OCI-LY3 (cell line): ENCODE results near the gene IGLL1.

Experiments used
- H2AFZ ChIP-seq: fragments of 200-600, 300-600 bp; shearing (Covaris generic); 2 replicates; pipeline ENCODE4 v1.6.0; 2014; ENCODE audit warnings: antibody characterized with exemption, low read depth, low read length
- H3K27ac ChIP-seq: fragments of 200-600, 300-600 bp; sonication (generic); 2 replicates; pipeline ENCODE4 v1.5.1; 2014; ENCODE audit warnings: mild to moderate bottlenecking, low read length, moderate library complexity, mixed read lengths
- H3K27me3 ChIP-seq: fragments of 200-600, 300-600 bp; sonication (generic); 2 replicates; pipeline ENCODE4 v1.6.1; 2014; ENCODE audit warnings: low read depth, low read length, mixed read lengths
- H3K36me3 ChIP-seq: fragments of 200-600, 300-600 bp; sonication (generic); replicated peaks from 2 replicates; pipeline ENCODE3; 2014; ENCODE audit warnings: low read depth, low read length, mixed read lengths
- H3K4me1 ChIP-seq: fragments of 300-600, 200-600 bp; sonication (generic); 2 replicates; pipeline ENCODE4 v1.6.1; 2014; ENCODE audit warnings: low read length, mixed read lengths
- H3K4me2 ChIP-seq: fragments of 200-600, 300-600 bp; sonication (generic); 2 replicates; pipeline ENCODE4 v1.6.1; 2014; ENCODE audit warnings: low read length, mixed read lengths
- H3K4me3 ChIP-seq: fragments of 300-600, 200-600 bp; sonication (generic); 2 replicates; pipeline ENCODE4 v1.5.1; 2014; ENCODE audit warnings: antibody characterized with exemption, mild to moderate bottlenecking, low read length, moderate library complexity
- H3K79me2 ChIP-seq: fragments of 300-600, 200-600 bp; shearing (Covaris generic); 2 replicates; pipeline ENCODE4 v1.6.1; 2014; ENCODE audit warnings: mild to moderate bottlenecking, low read length, mixed read lengths
- H3K9ac ChIP-seq: fragments of 300-600, 200-600 bp; shearing (Covaris generic); 2 replicates; pipeline ENCODE4 v1.6.0; 2014; ENCODE audit warnings: mild to moderate bottlenecking, low read length, moderate library complexity
- H3K9me3 ChIP-seq: fragments of 200-600, 300-600 bp; shearing (Covaris generic); 2 replicates; pipeline ENCODE4 v1.6.1; 2014; ENCODE audit warnings: low read length, mixed read lengths; ENCODE audit not compliant: insufficient read depth
- H4K20me1 ChIP-seq: fragments of 200-600, 300-600 bp; sonication (generic); 2 replicates; pipeline ENCODE4 v1.6.1; 2016; ENCODE audit warnings: low read length, mixed read lengths; ENCODE audit not compliant: insufficient read depth
- EZH2phosphoT487 ChIP-seq: fragments of 200-600 bp; shearing (Covaris generic); IDR thresholded peaks from 2 replicates; pipeline ENCODE4 v1.6.1; 2018; ENCODE audit warnings: antibody characterized with exemption, mixed run types, low read depth
- TF ChIP-seq, protein P1 (sequence below): fragments of 200-600, 300-600 bp; sonication (generic); IDR thresholded peaks from 2 replicates; pipeline ENCODE4 v1.5.1; 2014; ENCODE audit warnings: antibody characterized with exemption, low read length, low read depth

IGLL1 gene

DNA sequence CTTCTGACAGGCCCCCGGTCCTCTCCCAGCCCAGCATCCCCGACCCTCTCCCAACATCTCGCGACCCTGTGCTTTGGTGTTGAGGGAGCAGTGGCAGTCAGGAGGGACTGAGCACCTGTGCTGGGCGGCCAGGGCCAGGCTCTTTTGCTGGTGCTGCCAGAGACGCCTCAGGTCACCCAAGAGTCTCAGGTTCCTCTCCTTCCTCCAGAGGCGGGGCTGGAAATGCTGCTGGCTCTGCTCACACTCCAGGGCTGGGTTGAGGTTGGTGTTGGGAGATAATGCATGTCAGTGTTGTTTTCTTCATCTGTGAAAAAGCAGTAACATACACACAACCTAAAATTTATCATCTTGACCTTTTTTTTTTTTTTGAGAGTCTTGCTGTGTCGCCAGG, 1.2 kb upstream of the IGLL1 start:
- Histone ChIP-seq H3K27ac (no peak overlapping the region), H3K36me3 (no peaks in the 10 kb centered on the region), H3K27me3 (peaks cover 10% of the 10 kb centered on the region), H4K20me1 (no peaks in the 10 kb centered on the region), H3K4me3 (no peak overlapping the region), H3K4me2 (no peak overlapping the region), H3K9me3 (no peaks in the 10 kb centered on the region), H3K79me2 (no peaks in the 10 kb centered on the region), H3K4me1 (peaks cover 15% of the 10 kb centered on the region), H2AFZ (no peak overlapping the region), H3K9ac (no peak overlapping the region)
- no peak for TF ChIP-seq EZH2phosphoT487

DNA sequence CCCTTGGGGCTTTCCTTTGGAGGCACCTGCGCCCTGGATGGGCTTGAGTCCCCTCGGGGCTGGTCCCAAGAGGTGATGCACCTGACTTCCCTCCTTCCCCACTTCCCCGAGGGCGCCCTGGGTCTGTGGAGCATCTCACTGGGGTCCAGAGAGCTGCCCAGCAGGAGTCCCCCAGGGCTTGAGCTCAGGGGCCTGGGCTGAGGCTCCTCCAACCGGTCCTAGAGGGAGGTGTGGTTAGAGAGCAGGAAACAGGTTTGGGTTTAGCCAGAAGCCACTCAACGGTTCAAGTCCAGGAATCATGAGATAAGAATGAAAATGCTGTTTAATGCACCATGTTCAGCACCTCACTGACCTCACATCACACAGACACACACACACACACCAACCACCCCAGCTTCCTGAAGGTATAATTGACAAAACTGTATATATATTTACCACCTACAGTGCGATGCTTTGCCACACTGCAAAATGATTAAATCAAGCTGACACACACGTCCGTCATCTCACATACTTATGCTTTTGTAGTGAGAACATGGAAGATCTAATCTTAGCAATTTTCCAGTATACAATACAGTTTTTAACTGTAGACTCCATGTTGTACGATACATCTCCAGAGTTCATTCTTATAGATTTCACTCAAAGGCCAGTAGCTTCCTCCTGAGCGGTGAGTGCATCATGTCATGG, 628 bp upstream of the IGLL1 start:
- H3K27ac ChIP-seq = no peak overlapping the region
- H4K20me1 ChIP-seq = no peaks in the 10 kb centered on the region
- H3K79me2 ChIP-seq = no peaks in the 10 kb centered on the region
- H3K36me3 ChIP-seq = no peaks in the 10 kb centered on the region
- peaks cover 10% of the 10 kb centered on the region for H3K27me3 ChIP-seq
- TF ChIP-seq, protein P1, sequence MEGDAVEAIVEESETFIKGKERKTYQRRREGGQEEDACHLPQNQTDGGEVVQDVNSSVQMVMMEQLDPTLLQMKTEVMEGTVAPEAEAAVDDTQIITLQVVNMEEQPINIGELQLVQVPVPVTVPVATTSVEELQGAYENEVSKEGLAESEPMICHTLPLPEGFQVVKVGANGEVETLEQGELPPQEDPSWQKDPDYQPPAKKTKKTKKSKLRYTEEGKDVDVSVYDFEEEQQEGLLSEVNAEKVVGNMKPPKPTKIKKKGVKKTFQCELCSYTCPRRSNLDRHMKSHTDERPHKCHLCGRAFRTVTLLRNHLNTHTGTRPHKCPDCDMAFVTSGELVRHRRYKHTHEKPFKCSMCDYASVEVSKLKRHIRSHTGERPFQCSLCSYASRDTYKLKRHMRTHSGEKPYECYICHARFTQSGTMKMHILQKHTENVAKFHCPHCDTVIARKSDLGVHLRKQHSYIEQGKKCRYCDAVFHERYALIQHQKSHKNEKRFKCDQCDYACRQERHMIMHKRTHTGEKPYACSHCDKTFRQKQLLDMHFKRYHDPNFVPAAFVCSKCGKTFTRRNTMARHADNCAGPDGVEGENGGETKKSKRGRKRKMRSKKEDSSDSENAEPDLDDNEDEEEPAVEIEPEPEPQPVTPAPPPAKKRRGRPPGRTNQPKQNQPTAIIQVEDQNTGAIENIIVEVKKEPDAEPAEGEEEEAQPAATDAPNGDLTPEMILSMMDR = no peak
- no peak for TF ChIP-seq EZH2phosphoT487
- H3K4me1 ChIP-seq = peaks cover 15% of the 10 kb centered on the region
- no peak overlapping the region for H3K4me2 ChIP-seq
- H3K9ac ChIP-seq = no peak overlapping the region
- no peak overlapping the region for H2AFZ ChIP-seq
- H3K9me3 ChIP-seq = no peaks in the 10 kb centered on the region
- H3K4me3 ChIP-seq = no peak overlapping the region

DNA sequence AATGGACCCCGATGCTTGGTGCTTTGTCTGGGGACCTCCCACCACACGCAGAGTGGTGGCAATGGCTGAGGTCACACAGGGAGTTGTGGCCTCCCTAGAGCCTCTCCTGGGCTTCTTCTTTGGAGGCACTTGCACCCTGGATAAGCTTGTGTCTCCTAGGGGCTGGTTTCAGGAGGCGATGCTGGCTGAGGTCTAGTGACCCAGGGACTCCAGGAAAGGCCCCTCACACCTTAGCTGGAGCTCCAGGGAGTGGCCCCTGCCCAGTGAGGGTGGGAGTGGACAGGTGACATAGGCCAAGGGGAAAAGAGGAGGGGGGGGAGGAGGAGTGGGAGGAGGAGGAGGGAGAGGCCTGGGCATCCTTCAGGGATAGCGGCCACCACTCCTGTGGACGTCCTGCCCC, 810 bp downstream of the IGLL1 start:
- no peaks in the 10 kb centered on the region for H3K79me2 ChIP-seq
- H2AFZ ChIP-seq = no peak overlapping the region
- TF ChIP-seq, protein P1 = no peak
- no peak for TF ChIP-seq EZH2phosphoT487
- H4K20me1 ChIP-seq = no peaks in the 10 kb centered on the region
- no peaks in the 10 kb centered on the region for H3K9me3 ChIP-seq
- no peaks in the 10 kb centered on the region; the same call in none of the 2 replicates for H3K27me3 ChIP-seq
- H3K4me2 ChIP-seq = no peak overlapping the region
- no peak overlapping the region for H3K4me3 ChIP-seq
- no peak overlapping the region for H3K9ac ChIP-seq
- H3K27ac ChIP-seq = no peak overlapping the region
- H3K36me3 ChIP-seq = no peaks in the 10 kb centered on the region
- H3K4me1 ChIP-seq = peaks cover 12% of the 10 kb centered on the region

DNA sequence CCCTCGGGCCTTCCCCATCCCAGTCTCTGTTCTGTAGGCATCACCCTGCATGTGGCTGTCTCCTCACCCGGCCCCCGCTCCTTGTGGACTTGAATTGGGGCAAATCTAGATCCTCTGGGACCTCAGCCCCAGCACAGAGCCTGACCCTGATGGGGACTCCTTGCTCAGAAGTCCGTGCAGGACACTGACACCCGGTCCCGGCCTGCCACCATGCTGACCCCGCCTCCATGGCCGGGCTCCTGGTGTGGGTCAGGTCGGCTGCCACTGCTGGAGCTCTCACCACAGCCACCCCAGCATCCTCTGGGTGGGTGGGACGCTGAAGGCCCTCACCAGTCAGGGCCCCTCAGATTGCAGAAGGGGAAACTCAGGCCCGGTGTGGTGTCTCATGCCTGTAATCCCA, 1.8 kb downstream of the IGLL1 start:
- Histone ChIP-seq H3K36me3 (no peaks in the 10 kb centered on the region), H3K27ac (no peak overlapping the region), H3K9me3 (no peaks in the 10 kb centered on the region), H3K4me1 (peaks cover 2% of the 10 kb centered on the region), H4K20me1 (no peaks in the 10 kb centered on the region), H3K4me2 (no peak overlapping the region), H2AFZ (no peak overlapping the region), H3K27me3 (no peaks in the 10 kb centered on the region; the same call in 1 of the 2 replicates), H3K4me3 (no peak overlapping the region), H3K9ac (no peak overlapping the region), H3K79me2 (no peaks in the 10 kb centered on the region)
- TF ChIP-seq EZH2phosphoT487 = no peak

DNA sequence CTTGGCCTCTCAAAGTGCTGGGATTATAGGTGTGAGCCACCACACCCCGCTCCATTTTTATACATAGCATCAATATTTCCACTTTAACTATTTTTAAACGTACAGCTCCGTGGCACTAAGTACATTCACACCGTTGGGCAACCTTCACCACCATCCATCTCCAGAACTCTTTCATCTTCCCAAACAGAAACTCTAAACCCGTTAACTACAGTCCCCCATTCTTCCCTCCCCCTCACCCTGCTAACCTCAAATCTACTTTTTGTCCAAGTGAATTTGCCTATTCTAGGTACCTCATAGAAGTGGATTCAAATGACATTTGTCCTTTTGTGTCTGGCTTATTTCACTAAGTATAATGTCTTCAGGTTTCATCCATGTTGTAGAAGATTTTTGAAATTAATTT, 3.4 kb downstream of the IGLL1 start:
- TF ChIP-seq EZH2phosphoT487 = no peak
- TF ChIP-seq, protein P1 = no peak
- Histone ChIP-seq H3K79me2 (no peaks in the 10 kb centered on the region), H3K27ac (no peak overlapping the region), H3K36me3 (no peaks in the 10 kb centered on the region), H3K4me1 (no peaks in the 10 kb centered on the region), H3K4me3 (no peak overlapping the region), H3K9ac (no peak overlapping the region), H2AFZ (no peak overlapping the region), H4K20me1 (no peaks in the 10 kb centered on the region), H3K27me3 (no peaks in the 10 kb centered on the region; the same call in 1 of the 2 replicates), H3K4me2 (no peak overlapping the region), H3K9me3 (no peaks in the 10 kb centered on the region)
